ENCODE data around the gene TMEM200B. TPM values are rescaled to one million over a fixed set of nuclear protein-coding genes. Genes with fewer than 3 reads are reported as not detected.

The TMEM200B gene
- total RNA-seq, 2 experiments from 2014 or later: 1.0 to 1.1 TPM

GRCh38 chr1:29120947-29121485, 2.7 kb downstream of the TMEM200B start:
- no peaks in the 10 kb centered on the region for H3K9me3 Mint-ChIP-seq
- no peak overlapping the region for H3K4me3 Mint-ChIP-seq
- POLR2A ChIA-PET: interaction anchor here (0.9 to 1.2 kb wide), 2 partner anchors 10 to 50 kb away, joined by 3 read pairs; no protein-coding TSS in a partner anchor
- peaks cover 16% of the 10 kb centered on the region for H3K27me3 Mint-ChIP-seq
- CTCF ChIA-PET: interaction anchor here (0.6 to 2.6 kb wide), 13 partner anchors 8 to 244 kb away, joined by 3 to 14 read pairs (median 4); no protein-coding TSS in a partner anchor
- TF ChIP-seq, protein P1, sequence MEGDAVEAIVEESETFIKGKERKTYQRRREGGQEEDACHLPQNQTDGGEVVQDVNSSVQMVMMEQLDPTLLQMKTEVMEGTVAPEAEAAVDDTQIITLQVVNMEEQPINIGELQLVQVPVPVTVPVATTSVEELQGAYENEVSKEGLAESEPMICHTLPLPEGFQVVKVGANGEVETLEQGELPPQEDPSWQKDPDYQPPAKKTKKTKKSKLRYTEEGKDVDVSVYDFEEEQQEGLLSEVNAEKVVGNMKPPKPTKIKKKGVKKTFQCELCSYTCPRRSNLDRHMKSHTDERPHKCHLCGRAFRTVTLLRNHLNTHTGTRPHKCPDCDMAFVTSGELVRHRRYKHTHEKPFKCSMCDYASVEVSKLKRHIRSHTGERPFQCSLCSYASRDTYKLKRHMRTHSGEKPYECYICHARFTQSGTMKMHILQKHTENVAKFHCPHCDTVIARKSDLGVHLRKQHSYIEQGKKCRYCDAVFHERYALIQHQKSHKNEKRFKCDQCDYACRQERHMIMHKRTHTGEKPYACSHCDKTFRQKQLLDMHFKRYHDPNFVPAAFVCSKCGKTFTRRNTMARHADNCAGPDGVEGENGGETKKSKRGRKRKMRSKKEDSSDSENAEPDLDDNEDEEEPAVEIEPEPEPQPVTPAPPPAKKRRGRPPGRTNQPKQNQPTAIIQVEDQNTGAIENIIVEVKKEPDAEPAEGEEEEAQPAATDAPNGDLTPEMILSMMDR (IDR thresholded peaks at IDR 0.05): peak; percentile 98
- H3K27ac Mint-ChIP-seq: no peak overlapping the region
- peaks cover 17% of the 10 kb centered on the region for H3K36me3 Mint-ChIP-seq (ENCODE audit: low read depth)
- ATAC-seq (peak; percentile 66), DNase-seq (peak; percentile 81)
- intact Hi-C loops (cut with micrococcal nuclease): loop anchor here (5.0 kb wide), 1 partner anchor 239 kb away; no protein-coding TSS in a partner anchor
- peaks cover 2% of the 10 kb centered on the region for H3K4me1 Mint-ChIP-seq (ENCODE audit: low read depth)

- TF ChIP-seq, protein P1 (IDR thresholded peaks at IDR 0.05): no peak
- intact Hi-C loops (cut with micrococcal nuclease): loop anchor here (5.0 kb wide), 1 partner anchor 238 kb away; no protein-coding TSS in a partner anchor
- H3K27me3 Mint-ChIP-seq: peaks cover 10% of the 10 kb centered on the region
- peaks cover 2% of the 10 kb centered on the region for H3K4me1 Mint-ChIP-seq (ENCODE audit: low read depth)
- DNase-seq (no peak), ATAC-seq (no peak)
- no peak overlapping the region for H3K27ac Mint-ChIP-seq
- ChIA-PET CTCF (interaction anchor here (0.8 to 2.6 kb wide), 4 partner anchors 8 to 243 kb away, joined by 3 to 14 read pairs (median 4); no protein-coding TSS in a partner anchor), POLR2A (interaction anchor here (0.9 to 1.2 kb wide), 3 partner anchors 9 to 205 kb away, joined by 3 read pairs; no protein-coding TSS in a partner anchor)
- H3K4me3 Mint-ChIP-seq: no peak overlapping the region
- H3K36me3 Mint-ChIP-seq (ENCODE audit: low read depth): peaks cover 17% of the 10 kb centered on the region
- no peaks in the 10 kb centered on the region for H3K9me3 Mint-ChIP-seq
Measured at GRCh38 chr1:29120367-29120766, 3.3 kb downstream of the TMEM200B start.

GRCh38 chr1:29119121-29119929, 4.4 kb downstream of the TMEM200B start:
- intact Hi-C loops (cut with micrococcal nuclease): loop anchor here (10.0 kb wide), 1 partner anchor 75 kb away; no protein-coding TSS in a partner anchor
- TF ChIP-seq, protein P1 (IDR thresholded peaks at IDR 0.05): no peak
- peaks cover 4% of the 10 kb centered on the region for H3K4me1 Mint-ChIP-seq (ENCODE audit: low read depth)
- CTCF ChIA-PET: interaction anchor here (1.2 to 3.9 kb wide), 5 partner anchors 13 to 242 kb away, joined by 3 to 14 read pairs (median 5); no protein-coding TSS in a partner anchor
- POLR2A ChIA-PET: interaction anchor here (0.9 to 1.2 kb wide), 3 partner anchors 48 to 204 kb away, joined by 3 read pairs; no protein-coding TSS in a partner anchor
- DNase-seq: no peak
- ATAC-seq: no peak
- no peaks in the 10 kb centered on the region for H3K9me3 Mint-ChIP-seq
- peaks cover 19% of the 10 kb centered on the region for H3K36me3 Mint-ChIP-seq (ENCODE audit: low read depth)
- H3K27me3 Mint-ChIP-seq: peaks cover 8% of the 10 kb centered on the region
- no peak overlapping the region for H3K27ac Mint-ChIP-seq
- no peak overlapping the region for H3K4me3 Mint-ChIP-seq

DNA sequence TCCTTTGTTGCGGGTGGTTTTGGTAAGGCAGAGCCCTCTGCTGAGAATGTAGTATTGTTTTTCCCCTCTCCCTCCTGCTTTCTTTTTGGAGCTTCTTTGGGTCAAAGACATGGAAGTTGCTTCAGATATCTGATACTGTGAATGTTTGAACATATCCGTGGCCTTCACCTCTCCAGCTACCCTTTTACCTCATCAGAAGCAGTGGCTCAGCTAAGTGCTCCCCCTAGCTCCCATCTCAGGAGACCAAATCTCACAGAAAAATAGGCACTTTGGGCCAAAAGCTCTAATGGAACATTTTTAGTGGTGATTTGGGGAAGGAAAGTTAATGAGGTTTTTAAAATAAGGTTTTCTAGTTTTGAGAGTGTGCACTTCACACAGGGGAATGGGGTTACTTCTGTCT, 6.3 kb downstream of the TMEM200B start:
- Mint-ChIP-seq H3K4me3 (no peak overlapping the region), H3K27me3 (peaks cover 2% of the 10 kb centered on the region), H3K27ac (peak overlapping the region; percentile 29), H3K9me3 (no peaks in the 10 kb centered on the region), H3K36me3 (ENCODE audit: low read depth) (peaks cover 19% of the 10 kb centered on the region), H3K4me1 (ENCODE audit: low read depth) (peaks cover 10% of the 10 kb centered on the region)
- POLR2A ChIA-PET: no interaction called here
- TF ChIP-seq, protein P1 (IDR thresholded peaks at IDR 0.05): no peak
- intact Hi-C loops (cut with micrococcal nuclease): loop anchor here (10.0 kb wide), 1 partner anchor 73 kb away; no protein-coding TSS in a partner anchor
- CTCF ChIA-PET: interaction anchor here (0.8 to 4.0 kb wide), 7 partner anchors 14 to 240 kb away, joined by 3 to 14 read pairs (median 3); no protein-coding TSS in a partner anchor
- ATAC-seq: no peak
- no peak for DNase-seq
